Colonic mucosa (tissue), 4 donors: ENCODE measurements around the gene CFAP77. TPM values are rescaled to one million over a fixed set of nuclear protein-coding genes. Genes with fewer than 3 reads are reported as not detected.

Source experiments
- DNase-seq: peaks from one replicate; pipeline ENCODE4 v3.0.0-alpha.2; 2020
- H3K27ac ChIP-seq: fragments of 200-600 bp; one replicate; pipeline ENCODE4 v1.8.0; 2021
- H3K27me3 ChIP-seq: fragments of 200-600 bp; one replicate; pipeline ENCODE4 v1.8.0; 2021
- H3K36me3 ChIP-seq: fragments of 200-600 bp; one replicate; pipeline ENCODE4 v1.8.0; 2021
- H3K4me1 ChIP-seq: fragments of 200-600 bp; one replicate; pipeline ENCODE4 v1.8.0; 2021; ENCODE audit warnings: mild to moderate bottlenecking
- H3K4me3 ChIP-seq: fragments of 200-600 bp; one replicate; pipeline ENCODE4 v1.8.0; 2021
- H3K9ac ChIP-seq, 2 donors: one replicate each; pipeline ENCODE4 v1.7.0; 2013; ENCODE audit warnings: control low read depth in 2 of 2, low read depth in 2 of 2, low read length in 2 of 2
- H3K9me3 ChIP-seq: fragments of 200-600 bp; one replicate; pipeline ENCODE4 v1.8.0; 2021
- intact Hi-C: fragments of 100-400 bp; cut with DNase I; formaldehyde crosslinking; loops from one replicate; pipeline ENCODE4 v1.14.1; 2022
- total RNA-seq, 2 donors: library from RNA; stranded (reverse); fragmentation: NEBNext Ultra II Directional in 1 of 2; extraction: Animal tissue kit (Norgen Biotek cat#: 25700) in 1 of 2; gene quantifications; one replicate each; pipeline ENCODE4 v1.2.1, GENCODE V29; 2021
- TF ChIP-seq, protein P1 (sequence below): fragments of 200-600 bp; IDR thresholded peaks from one replicate; pipeline ENCODE4 v1.8.0; 2022; ENCODE audit warnings: antibody characterized with exemption, mild to moderate bottlenecking
- donor health status: healthy.
- donor health status: DM: no; HTN: no; CAD: no.
- donor health status: DM: no; HTN: no; CAD: no.

Gene CFAP77
- total RNA-seq, 2 donors from 2014 or later = not detected

DNA sequence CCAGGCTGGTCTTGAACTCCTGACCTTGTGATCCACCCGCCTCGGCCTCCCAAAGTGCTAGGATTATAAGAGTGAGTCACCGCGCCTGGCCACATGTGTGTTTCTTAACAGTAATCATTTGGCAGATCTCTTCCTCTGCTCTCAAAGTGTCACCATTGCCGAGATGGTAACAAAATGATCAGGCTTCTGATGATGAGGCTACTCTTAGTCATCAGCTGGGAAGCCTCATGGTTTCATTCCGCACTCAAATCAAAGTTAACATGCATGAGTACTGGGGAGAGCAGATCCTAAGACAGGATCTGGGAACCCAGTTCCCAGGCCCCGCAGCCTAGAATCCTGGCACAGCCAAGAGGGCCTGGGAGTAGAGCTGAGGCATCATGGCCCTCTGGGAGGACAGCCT is 199.8 kb downstream of the CFAP77 start:
- DNase-seq = no peak
- intact Hi-C loops = no loop called here
- Histone ChIP-seq H3K27me3 (no peaks in the 10 kb centered on the region), H3K9ac (no peak overlapping the region), H3K27ac (no peak overlapping the region), H3K4me3 (no peak overlapping the region), H3K4me1 (no peaks in the 10 kb centered on the region), H3K9me3 (no peaks in the 10 kb centered on the region), H3K36me3 (peaks cover 6% of the 10 kb centered on the region)
- TF ChIP-seq, protein P1, sequence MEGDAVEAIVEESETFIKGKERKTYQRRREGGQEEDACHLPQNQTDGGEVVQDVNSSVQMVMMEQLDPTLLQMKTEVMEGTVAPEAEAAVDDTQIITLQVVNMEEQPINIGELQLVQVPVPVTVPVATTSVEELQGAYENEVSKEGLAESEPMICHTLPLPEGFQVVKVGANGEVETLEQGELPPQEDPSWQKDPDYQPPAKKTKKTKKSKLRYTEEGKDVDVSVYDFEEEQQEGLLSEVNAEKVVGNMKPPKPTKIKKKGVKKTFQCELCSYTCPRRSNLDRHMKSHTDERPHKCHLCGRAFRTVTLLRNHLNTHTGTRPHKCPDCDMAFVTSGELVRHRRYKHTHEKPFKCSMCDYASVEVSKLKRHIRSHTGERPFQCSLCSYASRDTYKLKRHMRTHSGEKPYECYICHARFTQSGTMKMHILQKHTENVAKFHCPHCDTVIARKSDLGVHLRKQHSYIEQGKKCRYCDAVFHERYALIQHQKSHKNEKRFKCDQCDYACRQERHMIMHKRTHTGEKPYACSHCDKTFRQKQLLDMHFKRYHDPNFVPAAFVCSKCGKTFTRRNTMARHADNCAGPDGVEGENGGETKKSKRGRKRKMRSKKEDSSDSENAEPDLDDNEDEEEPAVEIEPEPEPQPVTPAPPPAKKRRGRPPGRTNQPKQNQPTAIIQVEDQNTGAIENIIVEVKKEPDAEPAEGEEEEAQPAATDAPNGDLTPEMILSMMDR = no peak

DNA sequence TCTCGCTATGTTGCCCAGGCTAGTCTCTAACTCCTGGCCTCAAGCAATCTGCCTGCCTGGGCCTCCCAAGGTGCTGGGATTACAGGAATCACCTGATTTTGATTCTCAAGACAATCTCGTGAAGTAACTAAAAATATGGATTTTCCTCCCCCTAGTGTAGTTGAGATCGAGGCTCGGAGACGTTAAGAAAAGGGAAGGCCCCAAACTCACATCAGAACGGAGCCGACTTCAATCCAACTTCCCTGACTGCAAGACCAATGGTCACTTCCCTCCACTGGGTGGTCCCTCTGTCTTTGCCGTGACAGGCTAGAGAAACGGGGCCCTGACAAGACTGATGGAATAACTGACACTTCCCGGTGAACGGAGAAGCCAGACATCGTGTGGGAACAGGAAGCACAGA is 200.7 kb downstream of the CFAP77 start:
- Histone ChIP-seq H3K27me3 (no peaks in the 10 kb centered on the region), H3K9ac (no peak overlapping the region), H3K9me3 (no peaks in the 10 kb centered on the region), H3K36me3 (peaks cover 6% of the 10 kb centered on the region), H3K27ac (no peak overlapping the region), H3K4me1 (no peaks in the 10 kb centered on the region), H3K4me3 (no peak overlapping the region)
- no peak for DNase-seq
- TF ChIP-seq, protein P1 = no peak
- intact Hi-C loops = no loop called here

- Histone ChIP-seq H3K27me3 (no peaks in the 10 kb centered on the region), H3K9me3 (no peaks in the 10 kb centered on the region), H3K36me3 (no peaks in the 10 kb centered on the region), H3K4me1 (no peaks in the 10 kb centered on the region), H3K4me3 (no peak overlapping the region), H3K9ac (no peak overlapping the region), H3K27ac (no peak overlapping the region)
- intact Hi-C loops = no loop called here
- no peak for DNase-seq
- TF ChIP-seq, protein P1 = no peak
Measured at GRCh38 chr9:132614324-132614723, 204.3 kb downstream of the CFAP77 start.

- H3K4me3 ChIP-seq = no peak overlapping the region
- TF ChIP-seq, protein P1 = no peak
- no peak overlapping the region for H3K9ac ChIP-seq
- H3K27me3 ChIP-seq = no peaks in the 10 kb centered on the region
- intact Hi-C loops = no loop called here
- no peaks in the 10 kb centered on the region for H3K36me3 ChIP-seq
- H3K4me1 ChIP-seq = no peaks in the 10 kb centered on the region
- DNase-seq = no peak
- H3K9me3 ChIP-seq = no peaks in the 10 kb centered on the region
- no peak overlapping the region for H3K27ac ChIP-seq
Measured at GRCh38 chr9:132615774-132616173, 205.8 kb downstream of the CFAP77 start.

DNA sequence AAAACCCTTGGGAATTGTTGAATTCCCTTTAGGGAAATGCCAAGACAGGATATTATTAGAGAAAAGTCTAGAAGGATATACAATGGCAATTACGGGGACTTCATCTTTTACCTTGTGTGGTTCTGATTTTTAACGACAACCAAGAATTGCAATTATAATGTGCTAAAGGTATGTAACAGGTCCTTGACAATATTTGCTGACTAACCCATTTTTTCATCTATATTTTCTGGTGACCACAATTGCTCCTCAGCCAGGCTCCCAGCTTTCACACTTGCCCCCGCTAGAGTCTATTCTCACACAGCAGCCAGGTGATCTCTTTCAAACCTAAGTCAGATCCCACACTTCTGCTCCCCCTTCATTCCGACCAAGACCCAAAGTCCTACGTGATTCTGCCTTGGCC is 206.7 kb downstream of the CFAP77 start:
- H3K4me1 ChIP-seq = no peaks in the 10 kb centered on the region
- H3K27me3 ChIP-seq = no peaks in the 10 kb centered on the region
- TF ChIP-seq, protein P1 = no peak
- no peaks in the 10 kb centered on the region for H3K9me3 ChIP-seq
- H3K36me3 ChIP-seq = no peaks in the 10 kb centered on the region
- intact Hi-C loops = no loop called here
- no peak overlapping the region for H3K4me3 ChIP-seq
- no peak for DNase-seq
- no peak overlapping the region for H3K9ac ChIP-seq
- no peak overlapping the region for H3K27ac ChIP-seq

DNA sequence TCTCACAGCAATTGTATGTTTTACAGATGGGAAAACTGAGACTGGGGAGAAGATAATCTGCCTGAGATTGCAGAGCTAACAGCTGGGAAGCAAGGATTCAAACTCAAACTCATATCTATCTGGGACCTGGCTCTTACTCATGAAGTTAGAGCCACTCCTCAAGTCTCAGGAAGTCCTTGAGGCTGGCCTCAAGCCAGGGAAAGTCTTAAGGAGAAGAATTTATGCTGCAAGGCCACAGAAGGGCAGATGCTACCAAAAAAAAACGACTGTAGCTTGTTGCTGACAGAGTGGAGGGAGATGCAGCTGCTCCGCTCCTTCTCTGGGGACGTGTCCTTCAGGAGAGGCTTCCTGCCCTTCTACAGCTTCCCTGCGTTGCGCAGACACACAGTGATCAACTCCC is 212.1 kb downstream of the CFAP77 start:
- no peaks in the 10 kb centered on the region for H3K4me1 ChIP-seq
- DNase-seq = no peak
- intact Hi-C loops = no loop called here

More for the DNA sequence above, 212.1 kb downstream of the CFAP77 start:
- Histone ChIP-seq H3K9ac (no peak overlapping the region), H3K36me3 (no peaks in the 10 kb centered on the region), H3K27me3 (no peaks in the 10 kb centered on the region), H3K4me3 (no peak overlapping the region), H3K27ac (no peak overlapping the region), H3K9me3 (no peaks in the 10 kb centered on the region)
- TF ChIP-seq, protein P1 = no peak
